GM10248 (cell line): ENCODE measurements around the gene RPP30.

ENCODE experiments used
- CTCF ChIA-PET: fragments of 300-600 bp; sonication (Branson Sonifier 250); formaldehyde crosslinking; extraction: SDS; loops from one replicate; lab custom pipeline; 2021; ENCODE audit warnings: antibody characterized with exemption; lab: Yijun Ruan, JAX
- POLR2A ChIA-PET: fragments of 350-650 bp; sonication (Branson Sonifier 250); formaldehyde crosslinking; extraction: SDS; loops from one replicate; lab custom pipeline; 2020; ENCODE audit warnings: antibody characterized with exemption; lab: Yijun Ruan, JAX
- DNase-seq: peaks from one replicate; pipeline ENCODE4 v3.0.0; 2012; ENCODE audit errors: extremely low spot score
- TF ChIP-seq, protein P1 (sequence below): IDR thresholded peaks from 2 replicates; pipeline ENCODE4 v1.5.1; 2012; ENCODE audit warnings: mild to moderate bottlenecking, low read depth; ENCODE audit errors: extremely low read depth, missing control alignments, control extremely low read depth

The RPP30 gene

DNA sequence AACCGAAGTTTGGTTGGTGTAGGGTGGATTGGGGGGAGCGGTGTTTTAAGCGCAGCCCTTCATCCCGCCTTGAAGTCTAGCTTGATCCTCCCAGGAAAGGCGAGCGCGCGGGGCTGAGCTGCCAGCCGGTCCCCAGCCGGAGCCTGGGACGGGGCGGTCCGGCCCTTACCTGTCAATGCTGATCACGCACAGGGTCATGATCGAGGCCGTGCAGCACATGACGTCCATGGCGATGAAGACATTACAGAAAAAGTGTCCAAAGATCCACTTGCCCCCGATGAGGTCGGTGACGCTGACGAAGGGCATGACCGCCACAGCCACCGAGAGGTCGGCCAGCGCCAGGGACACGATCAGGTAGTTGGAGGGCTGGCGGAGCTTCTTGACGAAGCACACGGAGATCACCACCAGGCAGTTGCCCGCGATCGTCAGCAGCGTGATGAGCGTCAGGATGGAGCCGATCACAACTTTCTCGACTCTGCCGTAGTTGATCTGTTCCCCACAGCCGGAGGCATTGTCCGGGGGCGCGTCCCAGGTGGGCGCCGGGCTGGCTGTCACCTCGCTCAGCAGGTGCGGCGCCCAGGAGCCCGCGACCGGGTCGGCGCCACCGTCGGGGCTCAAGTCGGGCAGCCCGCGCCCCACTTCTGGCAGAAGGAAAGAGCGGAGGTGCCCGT is 14.7 kb upstream of the RPP30 start:
- TF ChIP-seq, protein P1, sequence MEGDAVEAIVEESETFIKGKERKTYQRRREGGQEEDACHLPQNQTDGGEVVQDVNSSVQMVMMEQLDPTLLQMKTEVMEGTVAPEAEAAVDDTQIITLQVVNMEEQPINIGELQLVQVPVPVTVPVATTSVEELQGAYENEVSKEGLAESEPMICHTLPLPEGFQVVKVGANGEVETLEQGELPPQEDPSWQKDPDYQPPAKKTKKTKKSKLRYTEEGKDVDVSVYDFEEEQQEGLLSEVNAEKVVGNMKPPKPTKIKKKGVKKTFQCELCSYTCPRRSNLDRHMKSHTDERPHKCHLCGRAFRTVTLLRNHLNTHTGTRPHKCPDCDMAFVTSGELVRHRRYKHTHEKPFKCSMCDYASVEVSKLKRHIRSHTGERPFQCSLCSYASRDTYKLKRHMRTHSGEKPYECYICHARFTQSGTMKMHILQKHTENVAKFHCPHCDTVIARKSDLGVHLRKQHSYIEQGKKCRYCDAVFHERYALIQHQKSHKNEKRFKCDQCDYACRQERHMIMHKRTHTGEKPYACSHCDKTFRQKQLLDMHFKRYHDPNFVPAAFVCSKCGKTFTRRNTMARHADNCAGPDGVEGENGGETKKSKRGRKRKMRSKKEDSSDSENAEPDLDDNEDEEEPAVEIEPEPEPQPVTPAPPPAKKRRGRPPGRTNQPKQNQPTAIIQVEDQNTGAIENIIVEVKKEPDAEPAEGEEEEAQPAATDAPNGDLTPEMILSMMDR: no peak
- POLR2A ChIA-PET: no interaction called here
- CTCF ChIA-PET: interaction anchor here (0.8 to 1.6 kb wide), 2 partner anchors 8 to 17 kb away, joined by 4 to 6 read pairs; no protein-coding TSS in a partner anchor
- DNase-seq: no peak

DNA sequence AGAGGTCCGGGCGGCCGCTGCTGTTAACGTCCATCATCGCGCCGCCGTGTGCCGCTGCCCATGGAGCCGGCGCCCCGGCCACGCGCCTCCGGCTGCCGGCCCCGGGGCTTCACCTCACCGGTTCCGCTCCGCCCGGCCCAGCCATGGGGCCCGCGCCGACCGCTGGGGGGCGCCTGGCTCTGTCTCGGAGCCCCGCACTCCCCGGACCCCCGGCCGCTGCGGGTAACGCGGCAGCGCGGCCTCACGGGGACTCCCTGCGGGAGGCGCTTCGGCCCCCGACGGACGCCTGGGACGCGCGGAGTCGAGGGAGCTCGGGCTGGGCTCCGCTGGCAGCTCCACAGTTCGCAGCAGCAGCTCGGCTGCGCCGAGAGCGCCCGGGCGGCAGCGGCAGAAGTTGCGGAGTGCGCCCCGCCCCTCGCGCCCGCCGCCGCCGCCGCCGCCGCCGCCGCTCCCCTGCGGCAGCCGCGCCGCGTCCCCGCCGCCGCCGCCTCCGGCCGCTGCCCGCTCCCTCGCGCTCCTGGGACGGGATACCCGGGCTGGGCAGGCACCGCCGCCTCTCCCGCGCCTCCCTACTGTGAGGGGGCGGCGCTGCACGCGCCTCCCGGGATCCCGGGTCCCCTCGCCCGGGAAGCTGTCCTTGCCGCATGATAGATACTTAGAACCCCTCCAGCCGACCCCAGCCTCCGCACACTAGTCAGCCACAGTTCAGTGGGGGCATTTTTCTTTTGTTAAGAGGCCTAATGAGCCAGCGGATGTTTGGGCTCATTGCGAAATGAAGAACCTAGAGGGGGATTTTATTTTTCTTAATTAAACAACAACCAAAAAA is 13.9 kb upstream of the RPP30 start, which contains the start of gene HTR7:
Gene HTR7, minus strand, starts transcription at position 405 of the 826 bp plus-strand sequence. Its CDS starts 368 bp downstream, at position 37.
- POLR2A ChIA-PET: no interaction called here
- CTCF ChIA-PET: interaction anchor here (1.4 to 1.6 kb wide), 2 partner anchors 8 to 14 kb away, joined by 5 to 6 read pairs; partner anchors contain the start of gene RPP30

DNA sequence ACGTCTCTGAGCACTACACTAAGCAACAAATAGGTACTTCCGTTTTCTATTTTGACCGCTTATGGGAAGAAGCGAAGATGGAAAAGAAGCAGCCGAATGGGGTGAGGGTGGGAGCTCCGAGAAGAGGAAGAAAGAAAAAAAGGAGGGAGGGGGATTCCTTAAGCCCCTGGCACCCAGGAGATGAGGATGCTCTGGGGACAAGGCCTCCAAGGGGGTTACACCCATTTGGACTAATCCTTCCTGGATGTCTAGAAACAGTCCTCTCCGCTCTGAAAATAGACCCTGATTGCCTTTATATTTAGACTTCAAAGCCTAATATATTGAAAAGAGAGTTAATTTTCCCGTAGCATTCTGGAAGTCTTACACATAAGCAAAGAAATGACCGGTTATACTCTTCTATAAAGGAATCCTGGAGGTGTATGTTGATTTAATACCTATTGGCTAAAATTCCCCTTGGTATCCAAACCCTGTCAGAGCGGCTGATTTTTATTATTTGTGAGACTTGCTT is 13.3 kb upstream of the RPP30 start:
- TF ChIP-seq, protein P1: no peak
- CTCF ChIA-PET: interaction anchor here (1.4 kb wide), 1 partner anchor 14 kb away, joined by 5 read pairs; the partner anchor contains the start of gene RPP30
- DNase-seq: no peak
- POLR2A ChIA-PET: no interaction called here

More for the DNA sequence above, 13.9 kb upstream of the RPP30 start, which contains the start of gene HTR7:
- peak; percentile 78 for DNase-seq
- TF ChIP-seq, protein P1: peak; percentile 53

DNA sequence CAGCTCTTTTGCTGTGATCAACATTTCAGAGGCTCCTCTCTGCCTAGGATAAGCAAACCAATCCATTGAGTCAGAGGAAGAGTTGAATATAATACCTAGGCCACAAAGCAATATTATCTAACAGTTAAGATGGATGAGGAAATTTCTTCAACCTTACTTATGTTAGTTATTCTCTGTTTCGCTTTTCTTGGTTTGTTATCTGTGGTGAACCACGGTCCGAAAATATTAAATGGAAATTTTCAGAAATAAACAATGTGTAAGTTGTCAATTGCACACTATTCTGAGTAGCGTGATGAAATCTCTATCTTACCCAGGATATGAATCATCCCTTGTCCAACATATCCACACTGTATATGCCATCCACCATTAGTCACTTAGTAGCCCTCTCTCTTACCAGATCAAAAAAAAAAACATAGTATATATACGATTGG is 12.4 kb upstream of the RPP30 start:
- CTCF ChIA-PET: interaction anchor here (1.4 kb wide), 1 partner anchor 13 kb away, joined by 5 read pairs; the partner anchor contains the start of gene RPP30
- TF ChIP-seq, protein P1: no peak
- no peak for DNase-seq
- POLR2A ChIA-PET: no interaction called here

DNA sequence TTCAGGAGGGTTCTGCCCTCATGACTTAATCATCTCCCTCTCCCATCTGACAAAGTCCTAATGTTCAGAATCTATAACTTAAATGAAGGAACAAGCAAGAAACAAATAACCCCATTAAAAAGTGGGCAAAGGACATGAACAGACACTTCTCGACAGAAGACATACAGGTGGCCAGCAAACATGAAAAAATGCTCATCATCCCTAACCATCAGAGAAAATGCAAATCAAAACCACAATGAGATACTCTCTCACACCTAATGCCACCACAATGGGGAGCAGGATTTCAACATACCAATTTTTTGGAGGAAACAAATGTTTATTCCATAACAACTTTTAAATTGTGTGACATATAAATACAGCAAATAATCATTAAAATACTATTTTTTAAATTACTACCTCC is 11.0 kb upstream of the RPP30 start:
- DNase-seq: no peak
- CTCF ChIA-PET: interaction anchor here (1.2 to 2.0 kb wide), 4 partner anchors 9 to 110 kb away, joined by 4 to 7 read pairs (median 4); partner anchors contain the start of gene RPP30
- TF ChIP-seq, protein P1: no peak
- POLR2A ChIA-PET: no interaction called here

DNA sequence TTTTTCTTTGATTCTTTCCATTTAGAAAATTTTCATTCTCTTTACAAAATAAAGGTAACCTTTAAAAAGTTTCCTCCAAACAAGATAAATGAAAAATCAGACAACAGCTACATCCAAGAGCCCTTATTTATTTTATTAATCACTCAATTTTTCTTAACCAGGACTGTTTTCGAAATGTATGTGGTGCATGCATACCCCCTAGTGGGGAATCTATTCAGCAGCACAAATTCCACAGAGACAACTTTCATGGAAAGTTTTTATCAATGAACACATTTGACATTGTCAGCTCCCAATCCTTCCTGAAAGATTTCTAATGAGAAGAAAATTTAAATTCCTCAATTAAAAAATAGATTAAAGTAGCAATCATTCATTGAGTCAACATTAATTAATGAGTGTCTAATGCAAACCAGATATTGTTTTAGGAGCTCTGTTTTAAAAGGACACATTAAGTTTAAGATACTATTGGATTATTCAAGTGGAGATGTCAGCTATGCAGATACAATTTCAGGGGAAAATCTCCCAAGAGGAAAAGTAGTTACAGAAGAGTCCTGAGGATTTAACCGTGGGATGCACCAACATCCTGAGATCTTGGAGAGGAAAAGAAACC is 8.8 kb upstream of the RPP30 start:
- ChIA-PET POLR2A (no interaction called here), CTCF (interaction anchor here (0.8 to 2.5 kb wide), 6 partner anchors 9 to 118 kb away, joined by 3 to 7 read pairs (median 3); partner anchors contain the start of gene RPP30)
- TF ChIP-seq, protein P1: peak; percentile 52
- DNase-seq: no peak
